Hindlimb muscle (tissue), 1 donor: Measurements from ENCODE around the gene MEDAG. TPM values are rescaled to one million over a fixed set of nuclear protein-coding genes. Genes with fewer than 3 reads are reported as not detected.
A peak's percentile ranks its signal among the peaks of the same experiment; 100 is the strongest.

ENCODE experiments used
- DNase-seq: peaks from one replicate; pipeline ENCODE4 v3.0.0-alpha.2; 2013
- polyA plus RNA-seq: library from polyadenylated mRNA; unstranded; fragments of 120-200 nt; gene quantifications from one replicate; pipeline ENCODE4 v1.2.1, GENCODE V29; 2013; ENCODE audit not compliant: insufficient read length

The MEDAG gene
- polyA plus RNA-seq, result 7.4 TPM

GRCh38 chr13:30905932-30906383 is at the start of gene MEDAG:
MEDAG (plus strand) TSS chr13:30906271; CDS start chr13:30906516, 245 bp downstream.
- DNase-seq, result peak; percentile 71

GRCh38 chr13:30857018-30857417 is 49.1 kb upstream of the MEDAG start:
- DNase-seq, result no peak

- no peak for DNase-seq
Measured at GRCh38 chr13:30857636-30858035, 48.4 kb upstream of the MEDAG start.

GRCh38 chr13:30859326-30859725 is 46.7 kb upstream of the MEDAG start:
- DNase-seq, result no peak

GRCh38 chr13:30861163-30861562 is 44.9 kb upstream of the MEDAG start:
- no peak for DNase-seq

GRCh38 chr13:30861836-30862467 is 44.1 kb upstream of the MEDAG start:
- no peak for DNase-seq

GRCh38 chr13:30862707-30863106 is 43.4 kb upstream of the MEDAG start:
- DNase-seq, result no peak

- DNase-seq, result no peak
Measured at GRCh38 chr13:30863231-30863630, 42.8 kb upstream of the MEDAG start.

- no peak for DNase-seq
Measured at GRCh38 chr13:30863796-30864195, 42.3 kb upstream of the MEDAG start.

- DNase-seq, result peak; percentile 80
Measured at GRCh38 chr13:30864433-30865122, 41.5 kb upstream of the MEDAG start.

GRCh38 chr13:30865123-30866049 is 40.7 kb upstream of the MEDAG start:
- peak; percentile 92 for DNase-seq

GRCh38 chr13:30866677-30867076 is 39.4 kb upstream of the MEDAG start:
- DNase-seq, result no peak

GRCh38 chr13:30867089-30867669 is 38.9 kb upstream of the MEDAG start:
- DNase-seq, result no peak

GRCh38 chr13:30868799-30869470 is 37.1 kb upstream of the MEDAG start:
- DNase-seq, result no peak

GRCh38 chr13:30869491-30869890 is 36.6 kb upstream of the MEDAG start:
- no peak for DNase-seq

- peak; percentile 59 for DNase-seq
Measured at GRCh38 chr13:30870049-30870884, 35.8 kb upstream of the MEDAG start.

GRCh38 chr13:30870916-30871587 is 35.0 kb upstream of the MEDAG start:
- no peak for DNase-seq

GRCh38 chr13:30871588-30872275 is 34.3 kb upstream of the MEDAG start:
- peak; percentile 80 for DNase-seq

- DNase-seq, result no peak
Measured at GRCh38 chr13:30872276-30872594, 33.8 kb upstream of the MEDAG start.
